IPS-15b (cell line): Measurements from ENCODE around the gene MMP28.

ENCODE experiments used
- H3K27me3 ChIP-seq: one replicate; pipeline ENCODE4 v1.6.1; 2013; ENCODE audit warnings: low read length; ENCODE audit not compliant: control insufficient read depth, insufficient read depth
- H3K36me3 ChIP-seq: one replicate; pipeline ENCODE4 v1.6.1; 2013; ENCODE audit warnings: low read length; ENCODE audit not compliant: control insufficient read depth, insufficient read depth
- H3K4me1 ChIP-seq: one replicate; pipeline ENCODE4 v1.6.1; 2013; ENCODE audit warnings: mild to moderate bottlenecking, low read length; ENCODE audit not compliant: control insufficient read depth, insufficient read depth
- H3K4me3 ChIP-seq: one replicate; pipeline ENCODE4 v1.5.1; 2013; ENCODE audit warnings: low read depth, low read length
- H3K9ac ChIP-seq: one replicate; pipeline ENCODE4 v1.6.1; 2013; ENCODE audit warnings: low read depth, mild to moderate bottlenecking, low read length
- H3K9me3 ChIP-seq: one replicate; pipeline ENCODE4 v1.6.1; 2013; ENCODE audit warnings: mild to moderate bottlenecking, low read length; ENCODE audit not compliant: control insufficient read depth, insufficient read depth

Gene MMP28

GRCh38 chr17:35748979-35749378 is 46.5 kb downstream of the MMP28 start:
- no peak overlapping the region for H3K9ac ChIP-seq
- no peaks in the 10 kb centered on the region for H3K36me3 ChIP-seq
- H3K4me3 ChIP-seq, result no peak overlapping the region
- peaks cover 4% of the 10 kb centered on the region for H3K4me1 ChIP-seq
- H3K27me3 ChIP-seq, result peaks cover 27% of the 10 kb centered on the region
- no peaks in the 10 kb centered on the region for H3K9me3 ChIP-seq

DNA sequence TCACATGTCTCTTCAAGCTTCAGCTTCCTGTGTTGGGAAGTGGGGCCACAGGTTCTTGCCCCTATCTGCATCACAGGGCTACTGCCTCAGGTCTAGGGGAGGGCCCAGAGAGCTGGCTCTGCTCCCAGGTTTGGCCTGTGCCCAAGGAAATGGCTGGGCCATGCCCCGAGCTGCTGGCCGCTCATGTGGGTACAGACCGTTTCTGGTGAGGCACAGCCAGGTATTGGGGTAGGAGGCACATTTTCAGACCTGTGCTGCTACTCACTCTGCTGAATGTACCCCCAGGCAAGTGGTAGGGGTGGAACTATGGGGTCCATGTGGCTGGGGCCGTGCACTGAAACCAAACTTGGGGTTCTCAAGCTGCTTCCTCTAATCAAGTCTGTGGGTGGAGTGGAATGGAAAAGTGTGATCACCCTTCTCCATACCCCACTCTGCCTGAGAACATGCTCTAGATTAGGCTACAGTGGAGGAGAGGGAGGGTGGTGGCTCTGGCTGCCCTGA is 47.0 kb downstream of the MMP28 start:
- Histone ChIP-seq H3K4me1 (peaks cover 4% of the 10 kb centered on the region), H3K9ac (no peak overlapping the region), H3K27me3 (peaks cover 29% of the 10 kb centered on the region), H3K4me3 (no peak overlapping the region), H3K36me3 (no peaks in the 10 kb centered on the region), H3K9me3 (no peaks in the 10 kb centered on the region)

DNA sequence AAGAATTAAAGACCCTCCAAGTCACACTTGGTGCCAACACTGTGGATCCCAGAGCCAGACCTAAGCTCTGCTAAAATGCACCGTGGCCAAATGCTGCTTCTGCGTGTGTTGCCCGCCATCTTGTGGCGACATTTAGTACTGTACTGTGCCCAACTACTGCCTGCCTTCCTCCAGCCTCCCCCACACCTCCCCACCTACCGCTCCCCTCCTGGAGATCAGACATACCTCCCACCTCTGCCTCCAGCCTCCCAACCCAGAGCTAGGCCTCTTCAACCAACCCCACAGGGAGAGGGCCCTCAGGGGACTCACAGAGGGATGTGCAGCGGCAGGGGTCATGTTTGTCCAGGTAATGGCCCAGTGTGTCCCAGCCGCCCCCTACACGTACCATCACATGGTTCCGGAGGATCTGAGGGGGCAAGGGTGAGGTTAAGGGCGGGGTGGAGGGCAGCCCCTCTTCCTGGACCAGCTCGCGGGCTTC is 47.9 kb downstream of the MMP28 start:
- Histone ChIP-seq H3K9ac (no peak overlapping the region), H3K4me1 (peaks cover 4% of the 10 kb centered on the region), H3K36me3 (no peaks in the 10 kb centered on the region), H3K4me3 (no peak overlapping the region), H3K9me3 (no peaks in the 10 kb centered on the region), H3K27me3 (peaks cover 29% of the 10 kb centered on the region)

- peaks cover 6% of the 10 kb centered on the region for H3K4me1 ChIP-seq
- H3K4me3 ChIP-seq, result no peak overlapping the region
- H3K27me3 ChIP-seq, result peaks cover 41% of the 10 kb centered on the region
- no peaks in the 10 kb centered on the region for H3K36me3 ChIP-seq
- H3K9ac ChIP-seq, result no peak overlapping the region
- peaks cover 2% of the 10 kb centered on the region for H3K9me3 ChIP-seq
Observed at GRCh38 chr17:35745749-35746320, 49.6 kb downstream of the MMP28 start.

GRCh38 chr17:35745246-35745645 is 50.2 kb downstream of the MMP28 start:
- H3K9me3 ChIP-seq, result peaks cover 8% of the 10 kb centered on the region
- H3K9ac ChIP-seq, result no peak overlapping the region
- H3K4me3 ChIP-seq, result no peak overlapping the region
- peaks cover 41% of the 10 kb centered on the region for H3K27me3 ChIP-seq
- no peaks in the 10 kb centered on the region for H3K36me3 ChIP-seq
- peaks cover 6% of the 10 kb centered on the region for H3K4me1 ChIP-seq

DNA sequence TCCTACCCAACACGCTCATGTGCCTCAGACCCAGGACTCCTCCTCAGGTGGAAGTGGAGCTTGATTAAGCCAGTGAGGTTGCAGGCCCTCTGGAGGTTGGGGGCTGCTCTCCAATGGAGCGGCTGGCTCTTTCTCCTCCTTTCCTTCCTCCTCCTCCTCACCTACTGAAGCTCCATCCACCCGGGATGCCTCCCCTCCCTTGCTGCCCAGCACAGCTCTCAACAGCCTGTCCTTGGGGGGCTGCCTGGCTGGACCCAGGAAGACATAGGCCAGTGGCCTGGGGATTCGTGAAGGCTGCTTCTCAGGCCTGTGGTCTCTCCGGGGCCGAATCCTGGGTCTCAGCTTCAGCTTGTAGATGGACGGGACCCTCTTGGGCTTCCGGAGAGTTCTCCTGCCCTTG is 50.6 kb downstream of the MMP28 start:
- Histone ChIP-seq H3K9me3 (peaks cover 8% of the 10 kb centered on the region), H3K36me3 (no peaks in the 10 kb centered on the region), H3K4me3 (no peak overlapping the region), H3K4me1 (peaks cover 6% of the 10 kb centered on the region), H3K27me3 (peaks cover 42% of the 10 kb centered on the region), H3K9ac (no peak overlapping the region)

GRCh38 chr17:35743626-35744328 is 51.7 kb downstream of the MMP28 start:
- Histone ChIP-seq H3K4me1 (peaks cover 2% of the 10 kb centered on the region), H3K9ac (no peak overlapping the region), H3K36me3 (no peaks in the 10 kb centered on the region), H3K4me3 (no peak overlapping the region), H3K9me3 (peaks cover 8% of the 10 kb centered on the region), H3K27me3 (peaks cover 42% of the 10 kb centered on the region)

GRCh38 chr17:35742896-35743477 is 52.5 kb downstream of the MMP28 start:
- Histone ChIP-seq H3K27me3 (peaks cover 46% of the 10 kb centered on the region), H3K4me3 (no peak overlapping the region), H3K9me3 (peaks cover 8% of the 10 kb centered on the region)

DNA sequence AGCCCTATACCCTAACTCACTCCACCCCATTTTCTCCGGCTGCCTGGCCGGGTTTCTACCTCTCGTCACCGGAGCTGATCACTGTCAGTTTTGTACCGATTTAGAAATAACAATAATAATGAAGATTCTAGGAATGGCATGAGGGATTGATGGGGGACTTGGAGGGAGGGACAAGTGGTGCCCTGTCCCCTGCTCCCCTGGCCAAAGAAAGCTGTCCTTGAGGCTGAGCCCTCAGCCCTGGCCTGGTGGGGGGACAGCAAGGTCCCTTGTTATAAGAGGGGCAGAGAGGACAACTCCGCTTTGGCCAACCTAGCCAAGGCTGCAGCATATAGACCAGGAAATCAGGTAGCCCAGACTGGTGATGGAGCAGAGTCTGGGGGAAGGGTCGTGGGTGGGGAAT is 52.9 kb downstream of the MMP28 start:
- Histone ChIP-seq H3K9ac (no peak overlapping the region), H3K9me3 (peaks cover 8% of the 10 kb centered on the region), H3K27me3 (peaks cover 49% of the 10 kb centered on the region), H3K36me3 (no peaks in the 10 kb centered on the region), H3K4me3 (no peak overlapping the region), H3K4me1 (peaks cover 2% of the 10 kb centered on the region)

More at GRCh38 chr17:35742896-35743477, 52.5 kb downstream of the MMP28 start:
- H3K9ac ChIP-seq, result no peak overlapping the region
- H3K36me3 ChIP-seq, result no peaks in the 10 kb centered on the region
- H3K4me1 ChIP-seq, result peaks cover 2% of the 10 kb centered on the region

DNA sequence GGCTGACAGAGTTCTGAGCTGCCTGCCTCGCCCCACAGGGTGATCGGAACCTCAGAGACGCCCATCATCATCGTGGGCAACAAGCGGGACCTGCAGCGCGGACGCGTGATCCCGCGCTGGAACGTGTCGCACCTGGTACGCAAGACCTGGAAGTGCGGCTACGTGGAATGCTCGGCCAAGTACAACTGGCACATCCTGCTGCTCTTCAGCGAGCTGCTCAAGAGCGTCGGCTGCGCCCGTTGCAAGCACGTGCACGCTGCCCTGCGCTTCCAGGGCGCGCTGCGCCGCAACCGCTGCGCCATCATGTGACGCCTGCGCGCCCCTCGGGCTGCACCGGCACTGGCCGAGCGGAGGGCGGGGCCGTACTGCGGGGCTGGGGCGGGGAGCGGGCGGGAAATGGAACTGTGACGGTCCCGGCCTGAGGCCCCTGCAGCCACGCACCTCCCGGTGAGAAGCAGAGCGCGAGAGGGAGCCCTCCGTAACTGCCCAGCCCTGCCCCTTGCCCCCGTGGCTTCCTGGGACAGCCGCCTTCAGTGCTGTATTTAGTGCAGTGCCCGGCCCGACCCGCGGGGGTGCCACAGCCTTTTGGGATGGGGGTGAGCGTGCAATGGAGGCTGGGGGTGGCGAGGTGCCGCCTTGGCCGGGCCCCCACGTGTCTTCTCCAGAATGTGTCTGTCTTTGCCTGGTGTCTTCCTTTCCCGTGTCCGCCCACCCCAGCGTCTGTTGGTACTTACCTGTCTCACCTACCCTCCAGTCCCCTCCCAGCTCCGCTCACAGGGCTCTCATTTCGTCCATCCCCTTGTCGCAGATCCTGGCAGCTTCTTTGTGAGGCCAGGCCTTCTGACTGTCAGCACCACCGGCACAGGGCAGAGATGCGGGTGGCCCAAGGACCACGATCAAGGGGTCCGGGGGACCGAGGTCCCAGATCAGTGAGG is 54.2 kb downstream of the MMP28 start:
- Histone ChIP-seq H3K9ac (no peak overlapping the region), H3K4me1 (peaks cover 2% of the 10 kb centered on the region), H3K9me3 (peaks cover 8% of the 10 kb centered on the region), H3K4me3 (peak overlapping the region; percentile 41), H3K27me3 (peaks cover 49% of the 10 kb centered on the region), H3K36me3 (no peaks in the 10 kb centered on the region)

DNA sequence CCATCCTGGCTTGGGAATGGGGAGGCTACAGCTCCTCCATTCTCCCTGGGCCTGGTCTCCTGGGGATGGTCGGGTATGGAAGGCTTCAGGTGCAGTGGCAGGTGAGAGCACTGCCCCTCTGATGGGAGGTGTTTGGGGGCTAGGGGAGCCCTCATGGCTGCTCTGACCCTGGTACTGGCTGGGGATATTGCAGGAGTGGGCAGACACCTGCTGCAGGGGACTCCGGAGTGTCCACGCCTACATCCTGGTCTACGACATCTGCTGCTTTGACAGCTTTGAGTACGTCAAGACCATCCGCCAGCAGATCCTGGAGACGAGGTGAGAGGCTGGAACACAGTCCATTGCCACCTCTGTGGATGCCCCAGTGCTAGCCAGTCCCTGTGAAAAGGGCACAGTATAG is 55.2 kb downstream of the MMP28 start:
- Histone ChIP-seq H3K9ac (no peak overlapping the region), H3K4me1 (peaks cover 2% of the 10 kb centered on the region), H3K36me3 (no peaks in the 10 kb centered on the region), H3K27me3 (peaks cover 49% of the 10 kb centered on the region), H3K9me3 (peaks cover 8% of the 10 kb centered on the region), H3K4me3 (no peak overlapping the region)
